Measurements from ENCODE around the gene NINJ1.

NINJ1 gene

GRCh38 chr9:93132287-93132927, 1.6 kb downstream of the NINJ1 start:
- DNase-seq = no peak

DNA sequence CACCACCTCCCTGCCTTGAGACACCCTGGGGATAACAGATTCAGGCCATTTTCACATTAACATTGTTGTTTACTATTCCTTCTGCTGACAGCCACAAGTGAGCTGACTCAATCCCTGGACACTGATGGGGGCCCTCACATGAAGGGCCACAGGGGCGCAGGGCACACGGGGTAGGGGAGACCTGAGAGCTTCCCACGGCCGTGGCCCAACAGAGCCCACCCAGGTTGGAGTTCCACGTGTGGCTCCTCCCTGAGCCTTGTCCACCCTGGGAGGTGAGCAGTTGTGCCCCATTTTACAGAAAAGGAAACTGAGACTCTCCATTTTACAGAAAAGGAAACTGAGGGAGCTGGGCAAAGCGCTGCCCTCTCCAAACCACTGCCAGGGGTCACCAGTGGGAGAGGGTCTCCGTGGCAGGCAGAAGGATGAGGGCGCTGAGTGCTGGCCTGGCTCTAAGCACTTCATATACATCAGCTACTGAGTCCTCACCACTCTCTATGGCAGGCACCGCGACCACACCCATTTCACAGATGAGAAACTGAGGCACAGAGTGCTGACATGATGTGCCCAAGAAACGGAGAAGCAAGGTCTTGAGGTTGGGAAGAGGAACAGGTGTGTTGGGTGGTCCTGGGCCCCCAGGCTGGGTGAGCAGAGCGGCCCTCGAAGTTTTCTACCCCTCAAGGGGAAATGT, 2.3 kb downstream of the NINJ1 start:
- no peak for DNase-seq

DNA sequence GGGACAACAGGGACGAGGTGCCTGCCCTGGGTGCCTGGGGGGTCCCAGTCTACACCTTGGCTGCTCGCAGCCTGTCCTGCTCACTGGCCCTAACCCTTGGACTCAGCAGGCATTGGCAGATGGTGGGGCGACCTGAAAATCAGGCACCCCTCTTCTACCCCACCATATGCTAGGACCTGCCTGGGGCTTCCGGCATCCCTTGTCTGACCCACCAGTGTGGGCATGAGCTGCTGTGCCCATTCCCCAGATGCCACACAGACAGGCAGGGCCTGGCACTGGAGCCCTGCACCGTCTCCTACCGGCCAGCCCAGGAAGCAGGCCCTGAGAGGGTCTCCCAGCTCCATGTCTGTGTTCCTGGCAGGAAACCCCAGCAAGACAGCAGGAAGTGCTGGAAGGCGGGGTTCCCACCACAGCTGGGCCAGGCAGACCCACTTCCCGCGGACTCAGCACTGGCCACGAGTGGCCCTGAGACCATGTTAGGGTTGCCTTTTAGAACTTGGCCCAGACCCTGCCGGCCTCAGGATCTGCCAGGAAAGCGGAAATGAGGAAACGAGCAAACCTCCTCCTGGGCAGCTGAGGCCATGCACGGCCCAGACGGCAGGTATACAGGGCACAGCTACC, 3.1 kb downstream of the NINJ1 start:
- no peak for DNase-seq

- DNase-seq = no peak
Measured at GRCh38 chr9:93129691-93130500, 4.2 kb downstream of the NINJ1 start.

DNA sequence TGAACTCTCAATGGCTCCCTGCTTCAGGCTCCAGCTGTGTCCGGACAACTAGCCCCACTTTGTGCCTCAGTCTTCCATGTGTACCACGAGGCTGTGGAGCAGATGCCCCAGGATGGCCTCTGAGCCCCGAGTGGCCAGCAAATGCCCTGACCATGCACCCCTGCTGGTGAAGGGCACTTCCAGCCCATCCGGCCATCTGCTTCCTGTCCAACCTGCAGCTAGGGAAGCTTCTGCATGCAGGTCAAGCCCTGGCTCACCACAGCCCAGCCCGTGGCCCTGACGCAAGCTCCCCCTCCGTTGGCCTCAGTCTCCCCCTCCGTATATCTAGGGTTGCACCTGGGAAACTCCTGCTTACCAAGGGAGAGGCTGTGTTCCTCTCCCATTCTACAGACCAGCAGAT, 4.8 kb downstream of the NINJ1 start:
- DNase-seq = no peak

- no peak for DNase-seq
Measured at GRCh38 chr9:93128715-93129224, 5.3 kb downstream of the NINJ1 start.

DNA sequence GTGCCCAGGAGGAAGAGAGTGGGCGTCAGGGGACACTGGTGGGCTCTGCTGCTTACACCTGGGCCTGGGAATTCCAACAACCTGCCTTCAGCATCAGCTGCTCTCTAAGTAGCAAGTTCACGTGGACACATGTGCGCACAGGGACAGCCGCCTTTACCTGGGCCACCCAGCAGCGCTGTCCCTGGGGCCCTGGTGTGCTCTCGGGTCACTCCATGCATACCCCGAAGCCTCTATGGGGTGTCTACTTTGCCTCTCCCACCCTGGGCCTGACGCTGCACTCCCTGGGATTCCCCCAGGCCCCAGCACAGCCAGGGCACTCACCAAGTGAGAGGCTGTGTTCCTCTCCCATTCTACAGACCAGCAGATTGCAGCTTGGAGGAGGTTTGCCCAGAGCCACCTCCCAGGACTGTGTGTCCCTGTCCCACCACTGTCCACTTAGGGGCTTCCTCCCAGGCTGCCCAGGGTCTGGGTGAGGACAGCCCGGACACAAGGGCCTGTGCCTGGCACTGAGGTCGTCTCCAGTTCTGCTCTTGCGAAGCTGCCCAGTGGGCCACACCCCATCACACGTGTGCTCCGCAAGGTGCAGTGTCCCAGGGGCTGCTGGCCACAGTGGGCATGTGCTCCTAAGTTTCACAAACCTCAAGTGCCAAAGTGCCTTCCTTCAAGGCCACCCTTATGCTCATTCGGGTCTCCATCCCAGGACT, 5.9 kb downstream of the NINJ1 start:
- DNase-seq = no peak

- no peak for DNase-seq
Measured at GRCh38 chr9:93127395-93127911, 6.6 kb downstream of the NINJ1 start.

- DNase-seq = no peak
Measured at GRCh38 chr9:93126825-93127368, 7.2 kb downstream of the NINJ1 start.

GRCh38 chr9:93126151-93126781, 7.8 kb downstream of the NINJ1 start:
- no peak for DNase-seq

GRCh38 chr9:93125331-93125894, 8.6 kb downstream of the NINJ1 start:
- no peak for DNase-seq

GRCh38 chr9:93124793-93125192, 9.3 kb downstream of the NINJ1 start:
- DNase-seq = no peak

- DNase-seq = no peak
Measured at GRCh38 chr9:93123561-93124283, 10.3 kb downstream of the NINJ1 start.

DNA sequence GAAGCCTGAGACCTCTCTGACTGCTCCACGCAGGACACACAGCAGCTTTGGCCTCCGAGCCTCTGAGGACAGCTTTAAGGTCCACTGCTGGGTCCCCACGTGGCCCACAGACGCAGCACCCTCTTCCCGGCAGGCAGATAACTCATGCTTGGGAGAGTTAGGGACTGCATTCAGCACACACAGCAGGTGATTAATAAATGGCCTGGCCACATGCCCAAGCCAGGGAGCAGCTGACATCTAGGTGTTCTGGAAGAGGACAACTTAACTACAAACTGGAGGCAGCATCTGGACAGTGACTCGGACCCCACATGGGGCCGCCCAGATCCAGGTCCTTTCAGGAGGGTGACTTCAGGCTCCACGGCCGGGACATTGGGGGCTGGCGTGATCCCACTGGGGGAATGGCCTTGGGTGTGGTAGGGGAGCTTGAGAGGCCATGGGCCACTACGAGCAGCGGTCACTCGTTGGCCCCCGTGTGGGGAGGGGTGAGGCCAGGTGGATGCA, 11.3 kb downstream of the NINJ1 start:
- DNase-seq = no peak

GRCh38 chr9:93121316-93122241, 12.5 kb downstream of the NINJ1 start:
- no peak for DNase-seq

DNA sequence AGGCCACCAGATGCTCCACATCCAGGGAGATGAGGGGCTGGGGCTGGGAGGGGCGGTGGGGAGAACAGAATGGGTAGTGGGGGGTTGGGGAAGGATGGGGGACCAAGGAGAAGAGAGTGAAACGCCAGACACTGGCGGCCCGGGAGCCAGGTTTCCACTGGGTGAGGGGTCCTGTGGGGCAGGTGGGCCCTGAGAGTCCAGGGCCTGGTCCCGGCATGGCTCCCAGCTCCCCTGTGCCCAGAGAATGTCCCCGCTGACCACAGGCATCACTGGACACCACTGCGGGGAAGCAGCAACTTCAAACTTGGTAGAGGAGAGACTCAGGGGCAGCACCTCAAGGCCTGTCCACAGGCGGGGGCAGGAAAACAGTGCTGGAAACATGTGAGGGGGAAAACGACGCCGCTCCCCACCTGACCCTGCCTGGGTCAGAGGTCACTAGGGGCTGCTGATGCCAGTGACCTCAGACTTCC, 13.2 kb downstream of the NINJ1 start:
- no peak for DNase-seq

DNA sequence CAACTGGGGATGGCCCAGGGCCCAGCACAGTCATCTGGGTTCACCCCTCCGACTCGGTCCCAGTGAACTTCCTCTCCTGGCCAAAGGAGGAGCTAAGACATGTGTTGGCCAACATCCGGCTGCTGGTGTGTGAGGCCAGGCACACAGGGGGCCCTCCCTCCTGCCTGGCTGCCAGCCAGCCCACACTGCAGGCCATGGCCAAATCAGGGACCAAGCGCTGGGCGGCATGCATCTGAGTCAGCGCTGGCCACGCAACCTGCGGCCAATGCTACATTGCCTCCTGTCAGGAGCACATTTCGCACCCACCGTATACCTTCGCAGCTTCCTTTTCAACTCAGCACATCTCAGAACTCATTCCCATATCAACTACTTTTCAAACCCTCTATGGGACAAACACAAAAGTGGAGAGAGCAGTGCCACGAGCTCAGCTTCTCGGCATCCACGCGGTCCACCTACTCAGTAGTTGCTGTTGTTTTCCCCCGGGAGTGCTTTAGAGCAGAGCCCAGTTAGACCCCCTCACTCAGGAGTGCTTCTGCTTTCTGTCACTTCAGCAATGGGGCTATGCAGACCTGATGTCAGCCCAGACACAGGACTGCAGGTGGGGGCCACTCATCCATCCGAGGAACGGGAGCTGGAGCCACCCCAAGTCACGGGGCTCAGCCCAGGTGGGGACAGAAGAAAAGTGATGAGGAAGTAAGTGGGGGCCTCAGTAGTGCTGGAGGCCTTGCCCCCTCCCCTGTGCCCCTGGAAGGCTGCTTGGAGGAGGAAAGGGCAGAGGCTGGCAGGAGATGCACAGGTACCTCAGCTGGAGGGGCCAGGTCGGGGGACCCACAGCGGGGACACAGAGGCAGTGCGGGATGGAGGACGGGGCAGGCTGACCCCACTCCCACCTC, 13.9 kb downstream of the NINJ1 start:
- peak; percentile 11 for DNase-seq

DNA sequence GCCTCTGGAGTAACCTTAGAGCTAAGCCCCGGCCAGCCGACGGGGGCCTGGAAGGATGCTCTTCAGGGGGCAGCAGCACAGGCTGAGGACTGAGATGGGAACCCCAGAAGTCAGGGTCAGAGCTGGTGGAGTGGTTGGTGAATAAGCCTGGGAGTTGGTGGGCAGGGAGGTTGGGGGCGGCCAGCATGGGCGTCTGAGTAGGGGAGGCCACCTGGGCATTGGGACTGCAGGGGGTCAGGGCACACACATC, 14.4 kb downstream of the NINJ1 start:
- no peak for DNase-seq

Measured in stimulated activated naive CD4-positive, alpha-beta T cell treated with Interleukin-2 at 50 U/mL for 16 hours (primary cell).